IPS-11a (cell line): ENCODE measurements around the gene SH3RF3.

Source experiments
- H3K4me3 ChIP-seq: one replicate; pipeline ENCODE4 v1.5.1; 2013; ENCODE audit warnings: low read depth, low read length, control low read depth

SH3RF3 gene

DNA sequence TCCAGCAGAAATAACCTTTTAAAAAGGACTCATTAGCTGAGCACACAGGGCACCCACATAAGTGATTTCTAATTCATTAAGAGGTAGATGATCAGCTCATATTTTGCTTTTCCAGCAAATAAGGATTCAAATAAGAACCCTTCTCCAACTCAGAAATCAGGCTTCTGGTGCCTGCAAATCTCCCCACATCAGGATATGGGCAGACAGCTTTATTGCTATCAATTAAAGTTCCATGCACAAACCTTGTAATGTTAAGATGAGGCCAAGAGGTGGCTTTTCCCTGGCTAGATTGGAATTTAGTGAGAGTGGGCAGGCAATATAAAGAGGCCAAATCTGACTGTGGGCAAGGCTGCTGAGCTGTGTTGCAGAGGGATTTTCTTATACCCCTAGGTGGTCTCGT, 193.6 kb downstream of the SH3RF3 start:
- H3K4me3 ChIP-seq: no peak overlapping the region

DNA sequence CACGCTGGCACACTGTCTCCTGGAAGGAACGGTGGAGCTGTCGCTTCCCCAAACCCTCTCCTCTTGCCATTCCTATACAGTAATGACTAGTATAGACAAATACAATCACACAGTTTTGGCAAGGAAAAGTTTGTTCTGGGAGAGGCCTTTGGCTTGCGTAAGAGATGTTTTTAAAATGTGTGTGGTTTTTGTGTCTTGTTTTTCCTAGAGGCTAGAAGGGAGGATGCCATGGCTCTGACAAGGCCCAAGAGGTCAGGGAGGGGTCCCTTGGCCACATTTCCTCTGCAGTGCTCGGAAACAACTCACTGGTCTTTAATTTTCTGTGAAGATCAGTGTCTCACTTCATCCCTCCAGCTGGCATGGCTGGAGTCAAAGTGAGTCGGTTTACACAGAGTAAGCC, 195.9 kb downstream of the SH3RF3 start:
- no peak overlapping the region for H3K4me3 ChIP-seq

- no peak overlapping the region for H3K4me3 ChIP-seq
Measured at GRCh38 chr2:109325570-109325969, 196.6 kb downstream of the SH3RF3 start.

DNA sequence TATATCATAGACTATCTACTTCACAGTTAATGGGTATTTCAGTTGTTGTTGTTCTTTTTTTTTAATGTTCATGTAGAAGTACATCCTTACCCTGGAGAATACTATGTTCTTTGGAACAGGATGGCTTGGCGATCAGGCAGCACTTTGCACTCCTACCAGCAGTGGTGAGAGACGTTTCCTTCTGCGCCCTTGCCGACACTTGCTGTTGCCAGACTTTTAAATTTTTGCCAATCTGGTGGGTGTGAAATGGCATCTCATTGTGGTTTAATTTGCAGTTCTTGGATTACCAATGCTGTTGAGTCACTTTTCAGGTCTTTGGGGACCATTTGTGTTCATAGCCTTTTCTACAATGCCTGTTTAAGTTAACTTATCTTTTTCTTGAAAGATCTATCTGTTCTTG, 197.3 kb downstream of the SH3RF3 start:
- H3K4me3 ChIP-seq: no peak overlapping the region

- no peak overlapping the region for H3K4me3 ChIP-seq
Measured at GRCh38 chr2:109330056-109330455, 201.1 kb downstream of the SH3RF3 start.

GRCh38 chr2:109331081-109331480, 202.1 kb downstream of the SH3RF3 start:
- H3K4me3 ChIP-seq: no peak overlapping the region

- no peak overlapping the region for H3K4me3 ChIP-seq
Measured at GRCh38 chr2:109331896-109332848, 203.2 kb downstream of the SH3RF3 start.

DNA sequence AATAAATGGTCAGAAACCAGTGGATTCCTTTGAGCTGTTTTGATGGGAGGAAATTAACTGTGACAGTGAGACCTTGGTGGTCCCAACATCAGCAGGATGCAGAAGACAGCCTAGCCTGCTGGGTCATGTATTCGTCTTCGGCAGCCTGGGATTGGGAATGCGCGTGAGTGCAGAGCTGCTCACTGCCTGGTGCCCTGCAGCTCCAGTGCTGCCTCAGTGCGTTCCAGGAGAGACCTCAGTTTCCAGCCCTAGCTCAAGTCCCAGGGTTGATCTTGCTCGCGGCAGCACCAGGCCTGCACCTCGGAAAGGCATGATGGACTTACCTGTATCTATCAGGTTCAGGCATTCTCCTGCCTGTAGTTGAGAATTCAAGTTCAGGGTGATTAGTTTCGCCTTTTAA, 203.9 kb downstream of the SH3RF3 start:
- H3K4me3 ChIP-seq: no peak overlapping the region

DNA sequence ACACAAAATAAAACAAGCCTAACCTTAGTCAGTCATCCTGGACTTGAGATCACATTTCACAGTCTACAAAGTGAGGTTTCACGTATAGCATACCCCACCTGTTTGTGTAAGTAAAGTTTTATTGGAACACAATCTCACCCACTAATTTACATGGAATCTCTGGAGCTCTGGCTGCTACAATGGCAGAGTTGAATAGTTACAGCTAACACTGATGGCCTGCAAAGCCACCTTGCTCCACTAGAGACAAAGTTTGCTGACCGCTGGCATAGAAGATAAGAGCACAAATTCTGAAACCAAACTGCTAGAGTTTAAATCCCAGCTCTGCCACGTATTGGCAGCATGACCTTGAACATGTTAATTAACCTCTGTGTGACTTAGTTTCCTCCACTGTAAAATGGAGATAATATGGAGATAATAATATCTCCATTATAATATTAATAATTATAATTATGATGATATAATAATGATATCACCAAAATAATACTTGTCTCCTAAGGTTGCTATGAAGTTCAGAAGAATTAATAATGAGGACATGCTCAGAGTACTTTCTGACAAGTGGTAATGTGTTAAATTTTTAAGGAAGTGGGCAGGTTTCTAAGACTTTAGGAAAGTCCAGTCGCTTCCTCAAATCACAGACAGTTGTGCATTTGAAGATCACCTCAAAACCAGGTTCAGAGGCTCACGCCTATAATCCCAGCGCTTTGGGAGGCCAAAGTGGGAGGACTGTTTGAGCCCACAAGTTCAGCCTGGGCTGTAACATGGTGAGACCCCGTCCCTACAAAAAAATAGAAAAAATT, 204.6 kb downstream of the SH3RF3 start:
- no peak overlapping the region for H3K4me3 ChIP-seq

GRCh38 chr2:109335631-109336176, 206.7 kb downstream of the SH3RF3 start:
- H3K4me3 ChIP-seq: no peak overlapping the region

DNA sequence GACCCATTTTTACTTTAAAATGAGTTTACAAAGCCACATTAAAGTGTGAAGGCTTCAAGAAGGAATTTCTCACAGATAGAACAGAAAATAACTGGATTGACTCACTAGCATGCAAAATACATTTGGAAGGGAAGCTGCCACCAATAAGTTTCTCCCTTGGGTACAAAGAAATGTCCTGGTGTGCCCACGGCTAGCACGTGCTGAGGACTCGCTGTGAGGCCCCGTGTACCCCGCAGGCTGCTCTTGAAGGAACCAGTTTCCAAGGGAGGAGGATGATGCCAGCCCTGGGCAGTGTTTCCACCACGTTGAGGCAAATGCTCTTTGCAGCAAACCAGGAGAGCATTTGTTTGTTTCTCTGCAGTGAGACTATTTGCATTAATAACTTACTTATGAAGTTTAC, 207.3 kb downstream of the SH3RF3 start:
- H3K4me3 ChIP-seq: no peak overlapping the region

GRCh38 chr2:109337221-109337620, 208.2 kb downstream of the SH3RF3 start:
- H3K4me3 ChIP-seq: no peak overlapping the region

- H3K4me3 ChIP-seq: no peak overlapping the region
Measured at GRCh38 chr2:109339519-109339966, 210.5 kb downstream of the SH3RF3 start.

DNA sequence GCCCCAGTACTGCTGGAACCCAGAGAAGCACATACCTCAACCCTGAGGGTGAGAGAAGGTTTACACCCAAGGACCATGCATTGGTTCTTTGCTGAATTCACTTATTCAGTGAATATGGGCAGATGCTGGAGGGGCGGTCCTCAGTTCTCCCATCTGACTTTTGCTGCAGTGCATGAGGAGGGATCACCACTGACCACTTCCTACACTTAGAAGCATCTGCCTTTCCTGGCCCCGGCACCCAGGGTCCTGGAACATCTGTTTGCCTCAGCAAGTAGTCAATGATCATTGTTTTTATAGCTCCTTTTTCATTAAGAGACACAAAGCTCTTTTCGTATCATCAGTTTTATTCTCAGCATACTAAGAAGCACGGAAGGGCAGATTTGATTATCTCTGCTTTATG, 211.4 kb downstream of the SH3RF3 start:
- H3K4me3 ChIP-seq: no peak overlapping the region

DNA sequence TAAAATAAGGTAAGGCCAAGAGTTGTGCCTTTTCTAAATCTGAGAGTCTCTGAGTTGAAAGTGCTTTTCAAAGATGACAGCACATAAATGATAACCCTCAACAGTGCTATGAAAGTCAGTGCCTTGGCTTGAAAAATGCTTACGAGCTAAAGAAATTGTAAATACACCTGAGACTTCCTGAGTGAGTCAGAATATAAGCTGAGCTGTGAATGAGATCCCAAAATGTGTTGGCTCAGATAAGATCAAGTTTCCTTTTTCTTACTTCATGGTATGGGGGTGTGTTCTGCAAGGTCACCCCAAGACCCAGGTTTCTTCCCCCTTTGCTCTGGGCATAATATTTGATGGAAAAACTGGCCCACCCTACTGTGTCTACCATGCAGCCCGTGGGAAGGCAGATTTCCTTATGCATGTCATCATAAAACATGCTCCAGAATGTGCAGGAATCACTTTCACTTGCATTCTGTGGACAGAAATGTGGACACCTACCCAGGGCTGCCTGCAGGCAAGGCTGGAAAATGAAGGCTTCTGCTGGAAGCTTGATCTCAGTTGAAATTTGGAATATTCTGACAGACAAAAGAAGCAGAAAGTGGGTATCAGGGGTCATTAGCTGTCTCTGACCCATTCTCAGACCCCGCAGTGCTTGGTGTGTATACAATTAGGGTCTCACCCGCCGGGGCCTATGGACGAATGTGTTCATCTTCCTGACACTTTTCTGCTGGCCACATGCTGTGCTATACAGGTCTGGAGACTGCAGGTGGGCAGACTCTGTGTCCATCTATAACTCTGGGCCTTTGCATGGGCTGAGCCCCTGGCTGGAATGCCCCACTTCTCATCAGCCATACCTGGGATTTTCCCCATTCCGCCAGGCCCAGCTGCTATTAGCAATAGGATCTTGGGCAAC, 212.6 kb downstream of the SH3RF3 start:
- H3K4me3 ChIP-seq: no peak overlapping the region

GRCh38 chr2:109342256-109342850, 213.3 kb downstream of the SH3RF3 start:
- no peak overlapping the region for H3K4me3 ChIP-seq

DNA sequence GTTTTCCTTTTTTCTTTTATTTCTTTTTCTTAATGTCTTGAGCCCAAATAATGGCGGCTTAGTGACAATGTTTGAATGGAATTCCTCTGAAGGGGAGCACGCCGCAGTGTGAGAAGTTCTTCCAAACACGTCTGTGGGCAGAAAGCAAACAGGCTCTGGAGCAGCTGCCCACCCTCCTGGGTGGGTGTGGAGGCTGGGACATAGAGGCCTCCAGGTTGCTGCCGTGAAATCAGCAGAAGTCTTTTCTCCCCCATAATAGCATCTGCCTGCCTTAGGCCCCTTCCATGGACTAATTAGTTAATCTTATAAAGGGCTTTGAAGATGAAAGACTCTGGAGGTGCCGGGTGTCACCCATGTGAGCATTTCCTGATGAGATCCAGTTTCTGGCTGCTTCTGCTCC, 213.9 kb downstream of the SH3RF3 start:
- H3K4me3 ChIP-seq: no peak overlapping the region

GRCh38 chr2:109343460-109343859, 214.5 kb downstream of the SH3RF3 start:
- no peak overlapping the region for H3K4me3 ChIP-seq

DNA sequence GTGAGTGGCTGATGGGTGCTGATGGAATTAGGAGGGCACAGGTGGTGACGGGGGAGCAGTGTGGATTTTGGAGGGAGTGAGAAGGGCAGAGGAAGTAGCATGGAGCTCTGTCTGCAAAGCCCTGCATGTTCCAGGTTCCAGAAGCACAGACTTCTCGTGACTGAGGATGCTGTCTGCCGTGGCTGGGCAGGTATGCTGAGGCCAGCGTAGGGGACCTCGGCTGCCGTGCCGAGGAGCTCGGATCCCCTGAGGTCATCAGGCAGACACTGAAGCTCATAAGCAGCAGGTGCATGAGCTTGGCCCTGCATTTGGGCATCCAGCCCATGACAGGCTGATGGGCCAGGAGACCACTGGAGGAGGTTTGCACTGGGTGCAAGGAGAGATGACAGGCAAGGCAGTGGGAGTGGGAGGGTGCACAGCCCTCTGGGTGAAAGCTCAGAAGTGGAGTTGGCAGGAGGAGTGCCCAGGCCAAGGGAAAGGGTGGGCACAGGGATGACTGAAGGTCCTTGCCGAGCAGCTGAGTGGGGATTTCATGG, 215.3 kb downstream of the SH3RF3 start:
- H3K4me3 ChIP-seq: no peak overlapping the region

- H3K4me3 ChIP-seq: no peak overlapping the region
Measured at GRCh38 chr2:109345091-109345490, 216.1 kb downstream of the SH3RF3 start.
